Measurements from ENCODE around the gene KLHL9. TPM values are rescaled to one million over a fixed set of nuclear protein-coding genes. Genes with fewer than 3 reads are reported as not detected.
"Not testable (repeated sequence)": the region's sequence is repeated elsewhere in the genome, so short reads cannot be mapped to it uniquely, and the experiment has no call there.

Gene KLHL9, protein sequence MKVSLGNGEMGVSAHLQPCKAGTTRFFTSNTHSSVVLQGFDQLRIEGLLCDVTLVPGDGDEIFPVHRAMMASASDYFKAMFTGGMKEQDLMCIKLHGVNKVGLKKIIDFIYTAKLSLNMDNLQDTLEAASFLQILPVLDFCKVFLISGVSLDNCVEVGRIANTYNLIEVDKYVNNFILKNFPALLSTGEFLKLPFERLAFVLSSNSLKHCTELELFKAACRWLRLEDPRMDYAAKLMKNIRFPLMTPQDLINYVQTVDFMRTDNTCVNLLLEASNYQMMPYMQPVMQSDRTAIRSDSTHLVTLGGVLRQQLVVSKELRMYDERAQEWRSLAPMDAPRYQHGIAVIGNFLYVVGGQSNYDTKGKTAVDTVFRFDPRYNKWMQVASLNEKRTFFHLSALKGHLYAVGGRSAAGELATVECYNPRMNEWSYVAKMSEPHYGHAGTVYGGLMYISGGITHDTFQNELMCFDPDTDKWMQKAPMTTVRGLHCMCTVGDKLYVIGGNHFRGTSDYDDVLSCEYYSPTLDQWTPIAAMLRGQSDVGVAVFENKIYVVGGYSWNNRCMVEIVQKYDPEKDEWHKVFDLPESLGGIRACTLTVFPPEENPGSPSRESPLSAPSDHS
- 10 to 100 TPM; 24.7 to 88.5 (median 29.9) TPM for total RNA-seq

DNA sequence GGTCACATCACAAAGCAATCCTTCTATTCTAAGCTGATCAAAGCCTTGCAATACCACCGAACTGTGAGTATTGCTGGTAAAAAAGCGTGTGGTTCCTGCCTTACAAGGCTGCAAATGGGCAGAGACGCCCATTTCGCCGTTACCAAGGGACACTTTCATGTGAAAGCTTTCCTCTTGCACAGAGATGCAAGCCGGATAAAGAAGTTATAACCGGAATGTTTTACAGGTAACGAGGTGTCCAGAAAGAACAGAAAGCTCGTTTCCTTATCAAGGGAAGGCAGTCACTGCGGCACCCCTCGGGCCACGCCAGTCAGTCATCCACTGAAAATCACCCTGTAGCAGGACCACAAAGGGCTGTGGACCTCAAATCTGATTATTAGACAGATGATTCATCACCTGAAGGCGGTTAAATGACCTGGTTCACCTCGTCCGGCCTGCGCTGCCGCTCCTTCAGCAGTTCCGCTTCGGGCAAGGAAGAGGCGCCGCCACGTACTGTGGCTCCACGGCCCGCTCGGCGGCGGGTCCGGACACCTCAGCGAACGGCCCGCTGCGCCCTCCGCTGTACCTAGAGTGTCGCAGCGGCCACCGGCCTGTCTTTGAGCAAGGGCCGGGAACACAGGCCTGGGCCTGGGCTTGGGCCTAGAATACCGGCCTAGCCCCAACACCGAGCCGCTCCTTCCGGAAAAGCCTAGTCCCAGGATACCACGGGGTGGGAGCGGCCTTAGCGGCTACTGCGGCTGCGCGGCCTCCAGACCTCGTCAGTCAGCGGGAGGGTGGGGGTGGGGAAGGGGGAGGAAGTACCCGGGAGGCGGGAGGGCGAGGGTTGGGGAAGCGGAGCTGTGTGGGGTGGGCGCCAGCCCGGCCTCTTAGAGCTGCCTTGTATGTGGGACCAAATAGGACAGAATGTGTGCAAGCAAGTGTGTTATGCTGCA lies at the start of gene KLHL9:
Gene KLHL9 (minus strand): TSS at position 704 of the 932 bp plus-strand sequence. CDS start 545 bp downstream, at position 159.
- intact Hi-C loops (cut with DNase I; ENCODE audit: low total_unique reads), result loop anchor here (10.0 kb wide), 1 partner anchor 470 kb away; the partner anchor contains the start of gene MTAP

DNA sequence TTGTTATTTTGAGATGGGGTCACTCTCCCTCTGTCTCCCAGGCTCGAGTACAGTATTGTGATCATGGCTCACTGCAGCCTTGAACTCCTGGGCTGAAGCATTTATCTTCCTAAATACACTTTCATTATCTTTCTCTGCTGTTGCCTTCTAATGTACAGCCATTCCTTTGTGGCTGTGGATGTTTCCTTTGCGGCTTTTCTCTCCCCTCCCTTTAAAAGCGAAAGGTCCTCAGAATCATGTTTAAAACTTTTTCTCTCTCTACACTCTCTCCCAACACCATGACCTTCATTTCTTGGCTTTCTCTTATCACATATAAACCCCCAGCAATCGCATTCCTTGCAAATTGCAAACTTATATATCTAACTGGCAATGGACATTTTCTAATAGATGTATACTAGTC lies 48.4 kb upstream of the KLHL9 start:
- H3K36me3 ChIP-seq, result no peaks in the 10 kb centered on the region
- H3K9me3 ChIP-seq, result no peaks in the 10 kb centered on the region
- intact Hi-C loops (cut with DNase I; ENCODE audit: low total_unique reads), result no loop called here
- H3K4me3 ChIP-seq, result no peak overlapping the region
- H3K27me3 ChIP-seq, result peaks cover 0 to 4% of the 10 kb centered on the region in 2 donors
- DNase-seq, result no peak
- H3K27ac ChIP-seq, result no peak overlapping the region
- H3K4me1 ChIP-seq, result no peaks in the 10 kb centered on the region
- TF ChIP-seq, protein P1, sequence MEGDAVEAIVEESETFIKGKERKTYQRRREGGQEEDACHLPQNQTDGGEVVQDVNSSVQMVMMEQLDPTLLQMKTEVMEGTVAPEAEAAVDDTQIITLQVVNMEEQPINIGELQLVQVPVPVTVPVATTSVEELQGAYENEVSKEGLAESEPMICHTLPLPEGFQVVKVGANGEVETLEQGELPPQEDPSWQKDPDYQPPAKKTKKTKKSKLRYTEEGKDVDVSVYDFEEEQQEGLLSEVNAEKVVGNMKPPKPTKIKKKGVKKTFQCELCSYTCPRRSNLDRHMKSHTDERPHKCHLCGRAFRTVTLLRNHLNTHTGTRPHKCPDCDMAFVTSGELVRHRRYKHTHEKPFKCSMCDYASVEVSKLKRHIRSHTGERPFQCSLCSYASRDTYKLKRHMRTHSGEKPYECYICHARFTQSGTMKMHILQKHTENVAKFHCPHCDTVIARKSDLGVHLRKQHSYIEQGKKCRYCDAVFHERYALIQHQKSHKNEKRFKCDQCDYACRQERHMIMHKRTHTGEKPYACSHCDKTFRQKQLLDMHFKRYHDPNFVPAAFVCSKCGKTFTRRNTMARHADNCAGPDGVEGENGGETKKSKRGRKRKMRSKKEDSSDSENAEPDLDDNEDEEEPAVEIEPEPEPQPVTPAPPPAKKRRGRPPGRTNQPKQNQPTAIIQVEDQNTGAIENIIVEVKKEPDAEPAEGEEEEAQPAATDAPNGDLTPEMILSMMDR (IDR thresholded peaks at IDR 0.05), result no peak
- no peak for TF ChIP-seq POLR2A (IDR thresholded peaks at IDR 0.05)

More for the DNA sequence above, at the start of gene KLHL9:
- peak in 1 of 2 donors; percentile 71 for TF ChIP-seq POLR2A (IDR thresholded peaks at IDR 0.05)
- TF ChIP-seq, protein P1 (IDR thresholded peaks at IDR 0.05), result peak in 1 of 4 experiments; percentile 14
- H3K9me3 ChIP-seq, result no peaks in the 10 kb centered on the region
- H3K27me3 ChIP-seq, result no peaks in the 10 kb centered on the region
- DNase-seq, result peak; percentile 91 to 93
- H3K36me3 ChIP-seq, result no peaks in the 10 kb centered on the region
- peaks cover 8 to 15% of the 10 kb centered on the region in 2 donors for H3K4me1 ChIP-seq
- peak within 1 kb of the TSS; percentile 64 to 66 for H3K4me3 ChIP-seq
- peak within 1 kb of the TSS; percentile 86 to 94 for H3K27ac ChIP-seq

DNA sequence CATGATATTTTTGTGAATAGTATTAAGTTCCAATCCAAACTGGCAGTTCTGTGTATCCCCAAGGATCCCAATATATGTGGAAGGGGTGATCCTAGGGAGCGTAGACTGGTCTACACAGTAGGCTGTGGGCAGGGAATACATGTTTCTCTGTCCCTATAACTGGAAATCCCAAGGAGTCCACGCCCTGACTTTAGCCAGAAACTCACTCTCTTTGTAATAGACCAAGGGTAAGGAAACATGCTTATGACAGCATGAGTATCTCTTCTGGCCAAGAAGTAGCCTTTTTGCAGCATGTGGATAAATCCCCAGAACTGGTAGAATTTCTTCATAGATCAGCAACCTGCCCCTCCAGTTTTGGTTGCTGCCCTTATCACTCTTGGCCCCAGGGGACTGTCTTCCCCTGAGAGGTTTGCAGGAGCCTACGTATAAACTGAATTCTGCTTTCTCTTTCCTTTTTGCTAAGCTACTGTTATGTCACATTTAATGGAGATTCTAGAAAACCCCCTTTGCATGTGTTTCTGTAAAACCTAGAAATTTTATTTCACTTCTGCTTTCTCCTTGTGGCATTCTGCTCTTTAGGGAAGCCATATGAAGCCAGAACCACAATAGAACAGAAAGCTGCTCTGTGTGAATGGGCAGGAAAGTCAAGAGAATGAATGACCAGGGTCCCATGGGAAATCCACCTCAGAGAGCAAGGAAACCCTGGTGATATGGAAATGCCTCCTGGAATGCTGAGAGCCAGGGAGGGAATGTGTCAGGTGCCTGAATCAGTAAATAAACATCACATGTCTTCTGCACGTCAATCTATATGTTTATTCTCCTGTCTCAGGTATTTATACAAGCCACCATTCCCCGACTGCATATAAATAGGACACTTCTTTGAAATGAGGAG lies 46.5 kb upstream of the KLHL9 start:
- intact Hi-C loops (cut with DNase I; ENCODE audit: low total_unique reads), result no loop called here
- peaks cover 0 to 4% of the 10 kb centered on the region in 2 donors for H3K27me3 ChIP-seq
- no peak overlapping the region for H3K4me3 ChIP-seq
- H3K27ac ChIP-seq, result no peak overlapping the region
- H3K9me3 ChIP-seq, result no peaks in the 10 kb centered on the region
- H3K4me1 ChIP-seq, result no peaks in the 10 kb centered on the region
- H3K36me3 ChIP-seq, result no peaks in the 10 kb centered on the region
- TF ChIP-seq, protein P1 (IDR thresholded peaks at IDR 0.05), result no peak
- no peak for TF ChIP-seq POLR2A (IDR thresholded peaks at IDR 0.05)
- no peak for DNase-seq

DNA sequence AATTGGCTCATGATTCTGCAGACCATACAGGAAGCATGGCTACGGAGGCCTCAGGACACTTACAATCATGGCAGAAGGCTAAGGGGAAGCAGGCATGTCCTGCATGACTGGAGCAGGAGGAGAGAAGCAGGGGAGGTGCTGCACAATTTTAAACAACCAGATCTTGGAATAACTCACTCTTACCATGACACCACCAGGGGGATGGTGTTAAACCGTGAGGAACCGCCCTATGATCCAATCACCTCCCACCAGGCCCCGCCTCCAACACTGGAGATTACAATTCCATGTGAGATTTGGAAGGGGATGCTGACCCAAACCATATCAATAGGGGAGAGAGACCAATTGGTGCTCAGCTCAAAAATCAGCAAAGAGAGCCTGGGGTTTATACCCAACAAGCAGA lies 36.3 kb upstream of the KLHL9 start:
- H3K4me1 ChIP-seq; H3K4me3 ChIP-seq; DNase-seq; intact Hi-C loops (cut with DNase I; ENCODE audit: low total_unique reads); H3K27me3 ChIP-seq; H3K36me3 ChIP-seq; H3K9me3 ChIP-seq; H3K27ac ChIP-seq: not testable (repeated sequence)

Measured in uterus (tissue), 4 donors.